Vagina (tissue), 2 donors: Measurements from ENCODE around the gene RPL22. TPM values are rescaled to one million over a fixed set of nuclear protein-coding genes. Genes with fewer than 3 reads are reported as not detected.

ENCODE experiments used
- DNase-seq, 2 donors: peaks; one replicate each; pipeline ENCODE4 v3.0.0-alpha.2; 2017; ENCODE audit errors: extremely low spot score in 2 of 2
- H3K27ac ChIP-seq: fragments of 200-600 bp; sonication (generic); one replicate; pipeline ENCODE4 v1.5.1; 2019
- H3K27me3 ChIP-seq: fragments of 200-600 bp; sonication (generic); one replicate; pipeline ENCODE4 v1.5.1; 2019
- H3K36me3 ChIP-seq, 2 donors: fragments of 200-600 bp; sonication (generic); one replicate each; pipeline ENCODE4 v1.5.1; 2017 to 2019
- H3K4me1 ChIP-seq: fragments of 200-600 bp; sonication (generic); one replicate; pipeline ENCODE4 v1.5.1; 2019
- H3K4me3 ChIP-seq, 2 donors: fragments of 200-600 bp; sonication (generic); 1 replicate in 1 of 2; 2 replicates in 1 of 2; pipeline ENCODE4 v1.5.1; 2016 to 2019
- H3K9me3 ChIP-seq: fragments of 200-600 bp; sonication (generic); one replicate; pipeline ENCODE4 v1.5.1; 2019
- CTCF ChIP-seq, 3 experiments: fragments of 450-650 bp in 2 of 3; fragments of 200-600 bp in 1 of 3; sonication (generic) in 1 of 3; IDR thresholded peaks; one replicate each; pipeline ENCODE4 v1.5.1; 2017 to 2019; ENCODE audit warnings: antibody characterized with exemption in 3 of 3, mild to moderate bottlenecking in 2 of 3, moderate library complexity in 2 of 3
- POLR2A ChIP-seq, 2 donors: fragments of 450-650 bp; IDR thresholded peaks; one replicate each; pipeline ENCODE4 v1.6.1; 2017; ENCODE audit warnings: antibody characterized with exemption in 2 of 2, mild to moderate bottlenecking in 2 of 2, moderate library complexity in 2 of 2
- POLR2AphosphoS5 ChIP-seq, 2 donors: sonication (generic); formaldehyde crosslinking; IDR thresholded peaks; one replicate each; pipeline ENCODE4 v1.9.0; 2017; ENCODE audit warnings: antibody characterized with exemption in 2 of 2, mild to moderate bottlenecking in 2 of 2, low read depth in 1 of 2; ENCODE audit not compliant: insufficient read depth in 1 of 2
- intact Hi-C: fragments of 100-400 bp; cut with DNase I; formaldehyde crosslinking; loops from one replicate; pipeline ENCODE4 v1.15.1; 2023
- total RNA-seq: library from RNA; depleted of rRNA; stranded (reverse); fragments of >200 nt; gene quantifications from one replicate; pipeline ENCODE4 v1.2.3, GENCODE V29; 2016

The RPL22 gene
- total RNA-seq, 1 donor from 2014 or later: 154 TPM

- no peaks in the 10 kb centered on the region for H3K9me3 ChIP-seq
- no peaks in the 10 kb centered on the region for H3K4me1 ChIP-seq
- no peaks in the 10 kb centered on the region for H3K36me3 ChIP-seq
- H3K27ac ChIP-seq: no peak overlapping the region
- H3K27me3 ChIP-seq: no peaks in the 10 kb centered on the region
- DNase-seq: no peak
- intact Hi-C loops: no loop called here
- H3K4me3 ChIP-seq: no peak overlapping the region
- TF ChIP-seq CTCF (IDR thresholded peaks at IDR 0.05) (no peak), POLR2A (IDR thresholded peaks at IDR 0.05) (no peak), POLR2AphosphoS5 (IDR thresholded peaks at IDR 0.05; ENCODE audit: insufficient read depth in 1 of 2, low read depth in 1 of 2) (no peak)
These were observed 29.2 kb downstream of the RPL22 start for GRCh38 chr1:6170116-6170741.

DNA sequence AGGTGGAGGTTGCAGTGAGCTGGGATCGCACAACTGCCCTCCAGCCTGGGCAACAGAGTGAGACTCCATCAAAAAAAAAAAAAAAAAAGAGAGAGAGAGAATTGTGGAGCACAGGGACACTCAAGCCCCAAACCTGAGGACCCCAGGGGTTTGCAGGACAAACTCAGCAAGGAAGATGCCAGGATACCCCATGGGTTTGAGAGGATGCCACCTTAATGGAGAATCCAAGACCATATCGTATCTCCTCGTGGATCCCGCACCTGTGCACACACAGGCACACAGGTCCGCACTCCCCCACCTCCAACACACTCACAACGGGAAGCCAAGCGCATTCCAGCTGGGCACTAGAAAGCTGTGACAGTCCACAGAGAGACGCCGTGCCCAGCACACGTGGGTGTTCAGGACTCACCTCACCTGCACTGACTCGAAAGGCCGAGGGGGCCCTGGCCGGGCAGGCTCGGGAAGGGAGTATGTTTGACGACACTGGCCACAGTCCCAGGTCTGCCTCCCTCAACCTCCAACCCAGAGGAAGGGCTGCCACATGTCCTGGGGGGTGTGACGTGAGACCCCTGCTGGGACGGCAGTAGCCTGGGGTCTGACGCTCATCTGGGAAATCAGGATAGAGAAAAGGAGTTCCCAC is 30.3 kb downstream of the RPL22 start:
- intact Hi-C loops: no loop called here
- DNase-seq: no peak
- Histone ChIP-seq H3K4me1 (no peaks in the 10 kb centered on the region), H3K4me3 (no peak overlapping the region), H3K36me3 (no peaks in the 10 kb centered on the region), H3K27ac (no peak overlapping the region), H3K27me3 (no peaks in the 10 kb centered on the region), H3K9me3 (no peaks in the 10 kb centered on the region)
- no peak for TF ChIP-seq POLR2AphosphoS5 (IDR thresholded peaks at IDR 0.05; ENCODE audit: insufficient read depth in 1 of 2, low read depth in 1 of 2)

- intact Hi-C loops: no loop called here
- TF ChIP-seq POLR2A (IDR thresholded peaks at IDR 0.05) (no peak), POLR2AphosphoS5 (IDR thresholded peaks at IDR 0.05; ENCODE audit: insufficient read depth in 1 of 2, low read depth in 1 of 2) (no peak), CTCF (IDR thresholded peaks at IDR 0.05) (no peak)
- no peaks in the 10 kb centered on the region for H3K27me3 ChIP-seq
- H3K27ac ChIP-seq: no peak overlapping the region
- H3K9me3 ChIP-seq: no peaks in the 10 kb centered on the region
- H3K36me3 ChIP-seq: no peaks in the 10 kb centered on the region
- DNase-seq: no peak
- no peaks in the 10 kb centered on the region for H3K4me1 ChIP-seq
- no peak overlapping the region for H3K4me3 ChIP-seq
These were observed 31.7 kb downstream of the RPL22 start for GRCh38 chr1:6167391-6168303.

DNA sequence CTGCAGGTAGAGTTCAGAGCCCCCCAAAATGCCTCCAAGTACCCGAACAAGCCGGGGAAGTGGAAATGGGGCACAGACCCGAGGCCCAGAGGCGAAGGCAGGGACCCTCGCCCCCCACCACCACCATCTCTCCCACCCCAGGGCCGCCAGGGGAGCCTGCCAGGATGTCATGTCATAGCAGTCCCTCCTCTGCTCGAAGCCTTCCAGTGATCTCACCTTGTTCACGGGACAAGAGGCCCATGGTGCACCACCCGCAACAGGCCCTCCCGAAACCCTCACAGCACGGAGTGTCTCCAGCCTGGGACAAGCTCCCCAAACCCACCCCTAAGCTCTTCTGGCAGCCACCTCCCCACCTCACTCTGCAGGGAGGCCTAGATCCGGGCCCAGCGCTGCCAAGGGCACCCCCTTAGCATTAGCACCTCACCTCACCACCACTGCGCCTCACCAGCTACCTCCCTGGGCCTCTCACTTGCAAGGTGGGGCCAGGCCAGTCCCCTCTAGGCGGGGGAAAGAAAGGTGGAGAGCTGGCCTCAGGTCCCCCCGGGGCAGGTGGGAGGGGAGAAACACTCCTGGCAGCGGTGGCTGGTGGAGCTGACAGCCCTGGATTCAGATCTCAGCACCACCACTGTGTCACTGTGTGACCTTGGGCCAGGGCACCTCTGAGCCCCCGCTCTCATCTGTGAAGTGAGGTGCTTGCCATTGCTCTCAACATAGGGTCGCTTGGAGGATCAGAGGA is 32.6 kb downstream of the RPL22 start:
- H3K4me1 ChIP-seq: no peaks in the 10 kb centered on the region
- H3K27me3 ChIP-seq: no peaks in the 10 kb centered on the region
- no peak overlapping the region for H3K4me3 ChIP-seq
- H3K27ac ChIP-seq: no peak overlapping the region
- no peaks in the 10 kb centered on the region for H3K9me3 ChIP-seq
- no peaks in the 10 kb centered on the region for H3K36me3 ChIP-seq
- intact Hi-C loops: no loop called here
- no peak for TF ChIP-seq POLR2A (IDR thresholded peaks at IDR 0.05)
- DNase-seq: no peak

- H3K27ac ChIP-seq: no peak overlapping the region
- no peaks in the 10 kb centered on the region for H3K9me3 ChIP-seq
- no peaks in the 10 kb centered on the region for H3K4me1 ChIP-seq
- no peaks in the 10 kb centered on the region for H3K36me3 ChIP-seq
- no peaks in the 10 kb centered on the region for H3K27me3 ChIP-seq
- intact Hi-C loops: no loop called here
- DNase-seq: no peak
- no peak overlapping the region for H3K4me3 ChIP-seq
- TF ChIP-seq CTCF (IDR thresholded peaks at IDR 0.05): no peak
- no peak for TF ChIP-seq POLR2AphosphoS5 (IDR thresholded peaks at IDR 0.05; ENCODE audit: insufficient read depth in 1 of 2, low read depth in 1 of 2)
- no peak for TF ChIP-seq POLR2A (IDR thresholded peaks at IDR 0.05)
These were observed 33.2 kb downstream of the RPL22 start for GRCh38 chr1:6166221-6166620.
